OCI-LY3 (cell line): ENCODE results near the gene CEACAM1.

Experiments
- H2AFZ ChIP-seq: fragments of 200-600, 300-600 bp; shearing (Covaris generic); 2 replicates; pipeline ENCODE4 v1.6.0; 2014; ENCODE audit warnings: antibody characterized with exemption, low read depth, low read length
- H3K27ac ChIP-seq: fragments of 200-600, 300-600 bp; sonication (generic); 2 replicates; pipeline ENCODE4 v1.5.1; 2014; ENCODE audit warnings: mild to moderate bottlenecking, low read length, moderate library complexity, mixed read lengths
- H3K27me3 ChIP-seq: fragments of 200-600, 300-600 bp; sonication (generic); 2 replicates; pipeline ENCODE4 v1.6.1; 2014; ENCODE audit warnings: low read depth, low read length, mixed read lengths
- H3K36me3 ChIP-seq: fragments of 200-600, 300-600 bp; sonication (generic); replicated peaks from 2 replicates; pipeline ENCODE3; 2014; ENCODE audit warnings: low read depth, low read length, mixed read lengths
- H3K4me1 ChIP-seq: fragments of 300-600, 200-600 bp; sonication (generic); 2 replicates; pipeline ENCODE4 v1.6.1; 2014; ENCODE audit warnings: low read length, mixed read lengths
- H3K4me2 ChIP-seq: fragments of 200-600, 300-600 bp; sonication (generic); 2 replicates; pipeline ENCODE4 v1.6.1; 2014; ENCODE audit warnings: low read length, mixed read lengths
- H3K4me3 ChIP-seq: fragments of 300-600, 200-600 bp; sonication (generic); 2 replicates; pipeline ENCODE4 v1.5.1; 2014; ENCODE audit warnings: antibody characterized with exemption, mild to moderate bottlenecking, low read length, moderate library complexity
- H3K79me2 ChIP-seq: fragments of 300-600, 200-600 bp; shearing (Covaris generic); 2 replicates; pipeline ENCODE4 v1.6.1; 2014; ENCODE audit warnings: mild to moderate bottlenecking, low read length, mixed read lengths
- H3K9ac ChIP-seq: fragments of 300-600, 200-600 bp; shearing (Covaris generic); 2 replicates; pipeline ENCODE4 v1.6.0; 2014; ENCODE audit warnings: mild to moderate bottlenecking, low read length, moderate library complexity
- H3K9me3 ChIP-seq: fragments of 200-600, 300-600 bp; shearing (Covaris generic); 2 replicates; pipeline ENCODE4 v1.6.1; 2014; ENCODE audit warnings: low read length, mixed read lengths; ENCODE audit not compliant: insufficient read depth
- H4K20me1 ChIP-seq: fragments of 200-600, 300-600 bp; sonication (generic); 2 replicates; pipeline ENCODE4 v1.6.1; 2016; ENCODE audit warnings: low read length, mixed read lengths; ENCODE audit not compliant: insufficient read depth
- EZH2phosphoT487 ChIP-seq: fragments of 200-600 bp; shearing (Covaris generic); IDR thresholded peaks from 2 replicates; pipeline ENCODE4 v1.6.1; 2018; ENCODE audit warnings: antibody characterized with exemption, mixed run types, low read depth
- TF ChIP-seq, protein P1 (sequence below): fragments of 200-600, 300-600 bp; sonication (generic); IDR thresholded peaks from 2 replicates; pipeline ENCODE4 v1.5.1; 2014; ENCODE audit warnings: antibody characterized with exemption, low read length, low read depth

CEACAM1 gene

DNA sequence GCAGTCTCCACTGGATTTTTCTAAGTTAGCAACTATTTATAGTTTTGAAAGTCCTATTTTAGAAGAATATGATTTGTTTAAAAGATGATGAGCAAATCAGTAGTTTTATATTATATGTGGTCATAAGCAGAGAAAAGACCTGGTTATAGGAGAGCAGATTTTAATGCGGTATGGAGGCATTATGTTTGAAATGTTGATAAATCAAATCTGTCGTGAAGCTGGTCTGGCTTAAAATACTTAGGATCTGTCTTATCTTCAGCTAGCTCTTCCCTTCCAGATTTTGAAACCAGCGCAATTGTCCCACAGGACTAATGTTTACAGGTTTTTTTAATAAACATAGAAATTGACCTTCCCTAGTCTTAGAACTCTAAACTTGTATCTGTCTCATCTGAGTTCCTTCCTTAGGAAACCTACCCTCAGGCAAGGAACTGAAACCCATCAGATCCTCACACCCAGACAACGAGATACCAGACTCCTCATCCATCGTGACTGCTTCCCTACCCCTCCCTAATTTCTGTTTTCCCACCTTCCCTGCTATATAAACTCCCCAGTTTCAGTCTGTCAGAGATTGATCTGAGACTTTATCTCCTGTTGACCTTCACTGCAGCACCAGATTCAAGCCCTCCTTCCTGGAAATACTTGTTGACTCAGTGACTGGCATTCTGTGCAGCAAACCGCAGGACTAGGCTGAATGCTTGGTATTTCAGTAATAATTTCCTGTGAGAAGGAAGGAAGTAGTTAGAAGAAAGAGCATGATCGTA is 47.8 kb downstream of the CEACAM1 start:
- peak overlapping the region; percentile 20 for H3K4me2 ChIP-seq
- TF ChIP-seq EZH2phosphoT487, result no peak
- TF ChIP-seq, protein P1, sequence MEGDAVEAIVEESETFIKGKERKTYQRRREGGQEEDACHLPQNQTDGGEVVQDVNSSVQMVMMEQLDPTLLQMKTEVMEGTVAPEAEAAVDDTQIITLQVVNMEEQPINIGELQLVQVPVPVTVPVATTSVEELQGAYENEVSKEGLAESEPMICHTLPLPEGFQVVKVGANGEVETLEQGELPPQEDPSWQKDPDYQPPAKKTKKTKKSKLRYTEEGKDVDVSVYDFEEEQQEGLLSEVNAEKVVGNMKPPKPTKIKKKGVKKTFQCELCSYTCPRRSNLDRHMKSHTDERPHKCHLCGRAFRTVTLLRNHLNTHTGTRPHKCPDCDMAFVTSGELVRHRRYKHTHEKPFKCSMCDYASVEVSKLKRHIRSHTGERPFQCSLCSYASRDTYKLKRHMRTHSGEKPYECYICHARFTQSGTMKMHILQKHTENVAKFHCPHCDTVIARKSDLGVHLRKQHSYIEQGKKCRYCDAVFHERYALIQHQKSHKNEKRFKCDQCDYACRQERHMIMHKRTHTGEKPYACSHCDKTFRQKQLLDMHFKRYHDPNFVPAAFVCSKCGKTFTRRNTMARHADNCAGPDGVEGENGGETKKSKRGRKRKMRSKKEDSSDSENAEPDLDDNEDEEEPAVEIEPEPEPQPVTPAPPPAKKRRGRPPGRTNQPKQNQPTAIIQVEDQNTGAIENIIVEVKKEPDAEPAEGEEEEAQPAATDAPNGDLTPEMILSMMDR, result no peak
- H3K4me3 ChIP-seq, result no peak overlapping the region
- H3K79me2 ChIP-seq, result no peaks in the 10 kb centered on the region
- no peaks in the 10 kb centered on the region for H4K20me1 ChIP-seq
- H2AFZ ChIP-seq, result no peak overlapping the region
- H3K9ac ChIP-seq, result no peak overlapping the region
- peaks cover 7% of the 10 kb centered on the region for H3K4me1 ChIP-seq
- no peak overlapping the region for H3K27ac ChIP-seq
- H3K9me3 ChIP-seq, result no peaks in the 10 kb centered on the region
- H3K36me3 ChIP-seq, result no peaks in the 10 kb centered on the region
- peaks cover 12% of the 10 kb centered on the region; the same call in 1 of the 2 replicates for H3K27me3 ChIP-seq

DNA sequence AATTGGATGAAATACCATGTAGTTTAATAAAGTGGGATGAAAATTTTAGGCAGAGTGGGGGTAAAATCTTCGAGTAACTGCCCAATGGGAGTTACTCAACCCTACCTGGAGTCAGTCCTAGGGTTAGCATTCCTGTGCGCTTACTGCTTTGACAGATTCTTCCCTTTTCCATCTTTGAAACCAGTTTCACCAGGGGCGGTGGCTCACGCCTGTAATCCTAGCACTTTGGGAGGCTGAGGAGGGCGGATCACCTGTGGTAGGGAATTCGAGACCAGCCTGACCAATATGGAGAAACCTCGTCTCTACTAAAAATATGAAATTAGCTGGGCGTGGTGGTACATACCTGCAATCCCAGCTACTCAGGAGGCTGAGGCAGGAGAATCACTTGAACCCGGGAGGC is 48.5 kb downstream of the CEACAM1 start:
- Histone ChIP-seq H4K20me1 (no peaks in the 10 kb centered on the region), H3K4me1 (peaks cover 7% of the 10 kb centered on the region), H2AFZ (no peak overlapping the region), H3K9me3 (no peaks in the 10 kb centered on the region), H3K4me3 (no peak overlapping the region), H3K36me3 (no peaks in the 10 kb centered on the region), H3K27me3 (peaks cover 12% of the 10 kb centered on the region; the same call in 1 of the 2 replicates), H3K4me2 (no peak overlapping the region), H3K79me2 (no peaks in the 10 kb centered on the region), H3K27ac (no peak overlapping the region), H3K9ac (no peak overlapping the region)
- TF ChIP-seq, protein P1, result no peak
- TF ChIP-seq EZH2phosphoT487, result no peak

- Histone ChIP-seq H4K20me1 (no peaks in the 10 kb centered on the region), H3K9ac (no peak overlapping the region), H3K27ac (no peak overlapping the region), H3K27me3 (peaks cover 8% of the 10 kb centered on the region; the same call in 1 of the 2 replicates), H3K4me1 (peaks cover 7% of the 10 kb centered on the region), H3K4me2 (no peak overlapping the region), H3K4me3 (no peak overlapping the region), H2AFZ (no peak overlapping the region), H3K36me3 (no peaks in the 10 kb centered on the region), H3K79me2 (no peaks in the 10 kb centered on the region), H3K9me3 (no peaks in the 10 kb centered on the region)
- no peak for TF ChIP-seq EZH2phosphoT487
- TF ChIP-seq, protein P1, result no peak
Measured at GRCh38 chr19:42478765-42479311, 49.4 kb downstream of the CEACAM1 start.

DNA sequence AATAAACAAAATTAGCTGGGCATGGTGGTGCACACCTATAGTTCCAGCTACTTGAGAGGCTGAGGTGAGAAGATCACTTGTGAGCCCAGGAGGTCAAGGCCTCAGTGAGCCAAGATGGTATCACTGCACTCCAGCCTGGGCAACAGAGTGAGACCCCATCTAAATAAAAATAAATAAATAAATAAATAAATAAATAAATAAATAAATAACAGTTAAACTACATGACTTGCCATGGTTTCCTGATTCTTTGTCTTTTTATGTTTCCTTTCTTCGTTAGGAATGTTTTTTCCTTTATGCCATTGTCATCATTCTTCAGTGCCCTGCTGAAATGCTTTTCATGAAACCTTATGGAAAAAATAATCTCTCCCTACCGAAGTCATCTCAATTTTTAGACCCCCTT is 50.3 kb downstream of the CEACAM1 start:
- Histone ChIP-seq H3K27ac (no peak overlapping the region), H3K4me2 (no peak overlapping the region), H3K4me1 (peaks cover 7% of the 10 kb centered on the region), H3K27me3 (peaks cover 6% of the 10 kb centered on the region; the same call in 1 of the 2 replicates), H3K79me2 (no peaks in the 10 kb centered on the region), H3K9ac (no peak overlapping the region), H3K4me3 (no peak overlapping the region), H2AFZ (no peak overlapping the region), H4K20me1 (no peaks in the 10 kb centered on the region), H3K9me3 (no peaks in the 10 kb centered on the region), H3K36me3 (no peaks in the 10 kb centered on the region)
- no peak for TF ChIP-seq EZH2phosphoT487
- TF ChIP-seq, protein P1, result no peak
